ENCODE measurements around the gene ADPRHL1. TPM values are rescaled to one million over a fixed set of nuclear protein-coding genes. Genes with fewer than 3 reads are reported as not detected.
"Not testable (repeated sequence)": the region's sequence is repeated elsewhere in the genome, so short reads cannot be mapped to it uniquely, and the experiment has no call there.

Gene ADPRHL1
- total and polyA plus RNA-seq, 2 donors (not counting 1 experiment from before 2014, with no cell fraction given) = 0.28 to 1.3 TPM

GRCh38 chr13:113373811-113374485, 79.3 kb downstream of the ADPRHL1 start:
- POLR2A ChIA-PET = no interaction called here
- no peak overlapping the region for H3K27ac Mint-ChIP-seq

GRCh38 chr13:113371701-113372100, 81.6 kb downstream of the ADPRHL1 start:
- H3K4me2 ChIP-seq (replicated peaks; ENCODE audit: low read depth, low read length, poor library complexity, severe bottlenecking); H2AFZ ChIP-seq (ENCODE audit: insufficient read depth, low read depth, low read length, poor library complexity, severe bottlenecking); H3K4me1 ChIP-seq (ENCODE audit: control insufficient read depth in 2 of 2, insufficient read depth in 2 of 2, low read length in 2 of 2); H3K27me3 ChIP-seq (replicated peaks in 1 of 4; ENCODE audit: control extremely low read depth in 1 of 4, control insufficient read depth in 3 of 4, insufficient read depth in 4 of 4, low read length in 3 of 4); H3K27me3 Mint-ChIP-seq; H3K79me2 ChIP-seq (ENCODE audit: control insufficient read depth, insufficient read depth, low read length); H3K9ac ChIP-seq (ENCODE audit: low read length); H3K9me3 Mint-ChIP-seq (ENCODE audit: insufficient read depth); ATAC-seq (ENCODE audit: low read depth); H3K4me1 Mint-ChIP-seq; H3K4me3 ChIP-seq (ENCODE audit: control extremely low read depth in 1 of 5, extremely low read depth in 1 of 5, insufficient read depth in 1 of 5, low read depth in 2 of 5, low read length in 4 of 5); H4K20me1 ChIP-seq (ENCODE audit: control insufficient read depth, insufficient read depth, low read length, poor library complexity, severe bottlenecking); CTCF ChIA-PET; H3K27ac Mint-ChIP-seq; H3K36me3 ChIP-seq (replicated peaks in 1 of 2; ENCODE audit: control extremely low read depth in 1 of 2, control insufficient read depth in 1 of 2, extremely low read depth in 1 of 2, insufficient read depth in 2 of 2, low read length in 1 of 2); DNase-seq; H3K4me3 Mint-ChIP-seq; H3K9me3 ChIP-seq (ENCODE audit: control extremely low read depth in 1 of 3, control insufficient read depth in 2 of 3, insufficient read depth in 1 of 3, low read length in 2 of 3); intact Hi-C loops (cut with micrococcal nuclease); H3K27ac ChIP-seq (ENCODE audit: low read length in 2 of 2): not testable (repeated sequence)
- POLR2A ChIA-PET = interaction anchor here (0.7 kb wide), 1 partner anchor 10 kb away, joined by 3 read pairs; no protein-coding TSS in a partner anchor
- 100% methylated on average over 1 of the region's 3 CpGs for WGBS (ENCODE audit: insufficient coverage)

More at GRCh38 chr13:113373811-113374485, 79.3 kb downstream of the ADPRHL1 start:
- Histone ChIP-seq H2AFZ (ENCODE audit: insufficient read depth, low read depth, low read length, poor library complexity, severe bottlenecking) (no peak overlapping the region), H3K4me1 (ENCODE audit: control insufficient read depth in 2 of 2, insufficient read depth in 2 of 2, low read length in 2 of 2) (no peaks in the 10 kb centered on the region), H3K79me2 (ENCODE audit: control insufficient read depth, insufficient read depth, low read length) (no peaks in the 10 kb centered on the region), H4K20me1 (ENCODE audit: control insufficient read depth, insufficient read depth, low read length, poor library complexity, severe bottlenecking) (no peaks in the 10 kb centered on the region), H3K27me3 (replicated peaks in 1 of 4; ENCODE audit: control extremely low read depth in 1 of 4, control insufficient read depth in 3 of 4, insufficient read depth in 4 of 4, low read length in 3 of 4) (no peaks in the 10 kb centered on the region), H3K9me3 (ENCODE audit: control extremely low read depth in 1 of 3, control insufficient read depth in 2 of 3, insufficient read depth in 1 of 3, low read length in 2 of 3) (peaks cover 0 to 4% (median 0%) of the 10 kb centered on the region in 3 donors), H3K4me3 (ENCODE audit: control extremely low read depth in 1 of 5, extremely low read depth in 1 of 5, insufficient read depth in 1 of 5, low read depth in 2 of 5, low read length in 4 of 5) (no peak overlapping the region), H3K9ac (ENCODE audit: low read length) (no peak overlapping the region), H3K4me2 (replicated peaks; ENCODE audit: low read depth, low read length, poor library complexity, severe bottlenecking) (no peak overlapping the region), H3K27ac (ENCODE audit: low read length in 2 of 2) (no peak overlapping the region), H3K36me3 (replicated peaks in 1 of 2; ENCODE audit: control extremely low read depth in 1 of 2, control insufficient read depth in 1 of 2, extremely low read depth in 1 of 2, insufficient read depth in 2 of 2, low read length in 1 of 2) (no peaks in the 10 kb centered on the region)
- TF ChIP-seq CTCF (IDR thresholded peaks at IDR 0.05) (no peak), EZH2 (IDR thresholded peaks at IDR 0.05; ENCODE audit: borderline replicate concordance, insufficient read depth, low read depth, low read length, poor library complexity, severe bottlenecking) (no peak)
- Mint-ChIP-seq H3K4me3 (no peak overlapping the region), H3K4me1 (no peaks in the 10 kb centered on the region), H3K27me3 (peaks cover 10% of the 10 kb centered on the region), H3K9me3 (ENCODE audit: insufficient read depth) (no peaks in the 10 kb centered on the region)
- 89% methylated on average over 20 of the region's 20 CpGs for WGBS (ENCODE audit: insufficient coverage)
- ATAC-seq (ENCODE audit: low read depth) = no peak
- CTCF ChIA-PET = no interaction called here
- intact Hi-C loops (cut with micrococcal nuclease) = no loop called here
- DNase-seq = no peak
